HepG2 (cell line): ENCODE data around the gene CLDN10. TPM values are rescaled to one million over a fixed set of nuclear protein-coding genes. Genes with fewer than 3 reads are reported as not detected.

Experiments
- ARNT ChIP-seq: fragments of 450-650 bp; IDR thresholded peaks from 2 replicates; pipeline ENCODE4 v1.6.1; 2017
- HNRNPL ChIP-seq: fragments of 200-400 bp; formaldehyde crosslinking; IDR thresholded peaks from 2 replicates; pipeline ENCODE4 v1.6.1; 2017; ENCODE audit warnings: mild to moderate bottlenecking, low read depth, low read length
- HNRNPLL ChIP-seq: fragments of 200-400 bp; formaldehyde crosslinking; IDR thresholded peaks from 2 replicates; pipeline ENCODE4 v1.6.1; 2017; ENCODE audit warnings: mild to moderate bottlenecking, low read depth, low read length; ENCODE audit not compliant: poor library complexity, severe bottlenecking
- JUN ChIP-seq: sonication (generic); formaldehyde crosslinking; IDR thresholded peaks from 2 replicates; pipeline ENCODE4 v1.4.0; 2020; ENCODE audit warnings: mild to moderate bottlenecking, missing genetic modification reagents
- NFE2 ChIP-seq: sonication (generic); formaldehyde crosslinking; IDR thresholded peaks from 2 replicates; pipeline ENCODE4 v1.4.0; 2020; ENCODE audit warnings: missing genetic modification reagents
- SOX5 ChIP-seq: IDR thresholded peaks from 2 replicates; pipeline ENCODE4 v1.6.1; 2016; ENCODE audit warnings: borderline replicate concordance
- SRF ChIP-seq: IDR thresholded peaks from 2 replicates; pipeline ENCODE4 v1.6.1; 2011; ENCODE audit warnings: mild to moderate bottlenecking, low read depth, low read length, moderate library complexity
- TEAD3 ChIP-seq: optimal IDR thresholded peaks from 2 replicates; pipeline ENCODE3; 2016; ENCODE audit warnings: borderline replicate concordance
- ZFP37 ChIP-seq: sonication (generic); formaldehyde crosslinking; IDR thresholded peaks from 2 replicates; pipeline ENCODE4 v1.4.0; 2020; ENCODE audit warnings: missing genetic modification reagents, borderline replicate concordance
- ZNF224 ChIP-seq: sonication (generic); formaldehyde crosslinking; IDR thresholded peaks from 2 replicates; pipeline ENCODE4 v1.5.0; 2020; ENCODE audit warnings: mild to moderate bottlenecking, missing genetic modification reagents
- ZNF326 ChIP-seq: sonication (generic); formaldehyde crosslinking; IDR thresholded peaks from 2 replicates; pipeline ENCODE4 v1.4.0; 2020; ENCODE audit warnings: missing genetic modification reagents, borderline replicate concordance
- ZNF816 ChIP-seq: sonication (generic); formaldehyde crosslinking; IDR thresholded peaks from 2 replicates; pipeline ENCODE4 v1.8.0; 2022; ENCODE audit warnings: missing genetic modification reagents, mild to moderate bottlenecking, borderline replicate concordance
- polyA plus RNA-seq, 8 experiments: library from polyadenylated mRNA; depleted of rRNA in 3 of 8; stranded (reverse) in 7 of 8; unstranded in 1 of 8; fragments of >200 nt; fragmentation: Illumina TruSeq in 4 of 8; extraction: Trizol in 4 of 8; gene quantifications; 2 replicates each; pipeline versions ENCODE4 v1.2.1 to v1.2.3, GENCODE V29; 2011 to 2016; ENCODE audit warnings: low read depth in 4 of 8, missing spikeins in 1 of 8, mixed read lengths in 1 of 8; ENCODE audit not compliant: insufficient read depth in 1 of 8
- total RNA-seq, 5 experiments: library from RNA; depleted of rRNA; stranded (reverse); fragments of >200 nt; fragmentation: Illumina TruSeq; extraction: Trizol; gene quantifications; 2 replicates each; pipeline ENCODE4 v1.2.3, GENCODE V29; 2016; ENCODE audit warnings: low read depth in 1 of 5
- TF ChIP-seq, protein P1 (sequence below): IDR thresholded peaks from 2 replicates; pipeline ENCODE4 v1.4.0; 2020; ENCODE audit warnings: mild to moderate bottlenecking, missing genetic modification reagents
- TF ChIP-seq, protein P2 (sequence below): IDR thresholded peaks from 2 replicates; pipeline ENCODE4 v1.6.1; 2016; ENCODE audit warnings: control low read depth
- TF ChIP-seq, protein P3 (sequence below): sonication (generic); formaldehyde crosslinking; IDR thresholded peaks from 2 replicates; pipeline ENCODE4 v1.4.0; 2020; ENCODE audit warnings: missing genetic modification reagents
- TF ChIP-seq, protein P4 (sequence below): sonication (generic); formaldehyde crosslinking; IDR thresholded peaks from 2 replicates; pipeline ENCODE4 v1.4.0; 2020; ENCODE audit warnings: missing genetic modification reagents
- TF ChIP-seq, protein P5 (sequence below): sonication (generic); formaldehyde crosslinking; IDR thresholded peaks from 2 replicates; pipeline ENCODE4 v1.4.0; 2020; ENCODE audit warnings: missing genetic modification reagents
- TF ChIP-seq, protein P6 (sequence below): sonication (generic); formaldehyde crosslinking; IDR thresholded peaks from 2 replicates; pipeline ENCODE4 v1.4.0; 2020; ENCODE audit warnings: mild to moderate bottlenecking, missing genetic modification reagents
- TF ChIP-seq, protein P7 (sequence below): sonication (generic); formaldehyde crosslinking; IDR thresholded peaks from 2 replicates; pipeline ENCODE4 v1.8.0; 2022; ENCODE audit warnings: low read depth, missing genetic modification reagents

Gene CLDN10
- total and polyA plus RNA-seq, 2 of the 13 experiments (the other 11 are each of a cell fraction or from before 2014, with no cell fraction given): not detected

DNA sequence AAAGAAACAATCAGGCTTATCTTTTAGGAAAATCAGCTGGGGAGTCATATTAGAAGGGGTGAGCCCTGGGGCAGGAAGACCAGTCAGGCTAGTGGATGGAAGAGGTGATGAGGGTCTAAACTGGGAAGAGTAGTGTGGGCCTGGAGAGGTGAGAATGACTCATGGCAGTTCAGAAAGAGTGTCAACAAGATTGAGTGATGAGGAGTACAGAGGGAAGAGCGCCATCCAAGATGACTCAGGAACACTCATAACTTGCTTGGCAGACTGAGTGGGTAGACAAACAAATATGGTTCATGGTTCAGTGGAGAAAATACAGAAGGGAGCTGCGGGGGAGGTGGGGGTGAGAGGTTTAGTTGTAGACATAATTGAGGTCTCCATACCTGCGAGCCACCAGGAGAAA is 17.3 kb upstream of the CLDN10 start (continued):
- TF ChIP-seq, protein P1, sequence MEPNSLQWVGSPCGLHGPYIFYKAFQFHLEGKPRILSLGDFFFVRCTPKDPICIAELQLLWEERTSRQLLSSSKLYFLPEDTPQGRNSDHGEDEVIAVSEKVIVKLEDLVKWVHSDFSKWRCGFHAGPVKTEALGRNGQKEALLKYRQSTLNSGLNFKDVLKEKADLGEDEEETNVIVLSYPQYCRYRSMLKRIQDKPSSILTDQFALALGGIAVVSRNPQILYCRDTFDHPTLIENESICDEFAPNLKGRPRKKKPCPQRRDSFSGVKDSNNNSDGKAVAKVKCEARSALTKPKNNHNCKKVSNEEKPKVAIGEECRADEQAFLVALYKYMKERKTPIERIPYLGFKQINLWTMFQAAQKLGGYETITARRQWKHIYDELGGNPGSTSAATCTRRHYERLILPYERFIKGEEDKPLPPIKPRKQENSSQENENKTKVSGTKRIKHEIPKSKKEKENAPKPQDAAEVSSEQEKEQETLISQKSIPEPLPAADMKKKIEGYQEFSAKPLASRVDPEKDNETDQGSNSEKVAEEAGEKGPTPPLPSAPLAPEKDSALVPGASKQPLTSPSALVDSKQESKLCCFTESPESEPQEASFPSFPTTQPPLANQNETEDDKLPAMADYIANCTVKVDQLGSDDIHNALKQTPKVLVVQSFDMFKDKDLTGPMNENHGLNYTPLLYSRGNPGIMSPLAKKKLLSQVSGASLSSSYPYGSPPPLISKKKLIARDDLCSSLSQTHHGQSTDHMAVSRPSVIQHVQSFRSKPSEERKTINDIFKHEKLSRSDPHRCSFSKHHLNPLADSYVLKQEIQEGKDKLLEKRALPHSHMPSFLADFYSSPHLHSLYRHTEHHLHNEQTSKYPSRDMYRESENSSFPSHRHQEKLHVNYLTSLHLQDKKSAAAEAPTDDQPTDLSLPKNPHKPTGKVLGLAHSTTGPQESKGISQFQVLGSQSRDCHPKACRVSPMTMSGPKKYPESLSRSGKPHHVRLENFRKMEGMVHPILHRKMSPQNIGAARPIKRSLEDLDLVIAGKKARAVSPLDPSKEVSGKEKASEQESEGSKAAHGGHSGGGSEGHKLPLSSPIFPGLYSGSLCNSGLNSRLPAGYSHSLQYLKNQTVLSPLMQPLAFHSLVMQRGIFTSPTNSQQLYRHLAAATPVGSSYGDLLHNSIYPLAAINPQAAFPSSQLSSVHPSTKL (CRISPR knock-in tag): peak; percentile 72
- peak; percentile 29; the same call in 1 of the 2 replicates for TF ChIP-seq SOX5 (CRISPR knock-in tag)
- TF ChIP-seq TEAD3 (CRISPR knock-in tag): peak; percentile 22
- TF ChIP-seq HNRNPL: no peak
- TF ChIP-seq, protein P2, sequence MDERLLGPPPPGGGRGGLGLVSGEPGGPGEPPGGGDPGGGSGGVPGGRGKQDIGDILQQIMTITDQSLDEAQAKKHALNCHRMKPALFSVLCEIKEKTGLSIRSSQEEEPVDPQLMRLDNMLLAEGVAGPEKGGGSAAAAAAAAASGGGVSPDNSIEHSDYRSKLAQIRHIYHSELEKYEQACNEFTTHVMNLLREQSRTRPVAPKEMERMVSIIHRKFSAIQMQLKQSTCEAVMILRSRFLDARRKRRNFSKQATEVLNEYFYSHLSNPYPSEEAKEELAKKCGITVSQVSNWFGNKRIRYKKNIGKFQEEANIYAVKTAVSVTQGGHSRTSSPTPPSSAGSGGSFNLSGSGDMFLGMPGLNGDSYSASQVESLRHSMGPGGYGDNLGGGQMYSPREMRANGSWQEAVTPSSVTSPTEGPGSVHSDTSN (CRISPR knock-in tag): no peak
- TF ChIP-seq, protein P3, sequence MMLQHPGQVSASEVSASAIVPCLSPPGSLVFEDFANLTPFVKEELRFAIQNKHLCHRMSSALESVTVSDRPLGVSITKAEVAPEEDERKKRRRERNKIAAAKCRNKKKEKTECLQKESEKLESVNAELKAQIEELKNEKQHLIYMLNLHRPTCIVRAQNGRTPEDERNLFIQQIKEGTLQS (CRISPR knock-in tag): peak; percentile 80; the same call in 1 of the 2 replicates
- no peak for TF ChIP-seq HNRNPLL
- TF ChIP-seq, protein P4, sequence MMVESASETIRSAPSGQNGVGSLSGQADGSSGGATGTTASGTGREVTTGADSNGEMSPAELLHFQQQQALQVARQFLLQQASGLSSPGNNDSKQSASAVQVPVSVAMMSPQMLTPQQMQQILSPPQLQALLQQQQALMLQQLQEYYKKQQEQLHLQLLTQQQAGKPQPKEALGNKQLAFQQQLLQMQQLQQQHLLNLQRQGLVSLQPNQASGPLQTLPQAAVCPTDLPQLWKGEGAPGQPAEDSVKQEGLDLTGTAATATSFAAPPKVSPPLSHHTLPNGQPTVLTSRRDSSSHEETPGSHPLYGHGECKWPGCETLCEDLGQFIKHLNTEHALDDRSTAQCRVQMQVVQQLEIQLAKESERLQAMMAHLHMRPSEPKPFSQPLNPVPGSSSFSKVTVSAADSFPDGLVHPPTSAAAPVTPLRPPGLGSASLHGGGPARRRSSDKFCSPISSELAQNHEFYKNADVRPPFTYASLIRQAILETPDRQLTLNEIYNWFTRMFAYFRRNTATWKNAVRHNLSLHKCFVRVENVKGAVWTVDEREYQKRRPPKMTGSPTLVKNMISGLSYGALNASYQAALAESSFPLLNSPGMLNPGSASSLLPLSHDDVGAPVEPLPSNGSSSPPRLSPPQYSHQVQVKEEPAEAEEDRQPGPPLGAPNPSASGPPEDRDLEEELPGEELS (CRISPR knock-in tag): peak; percentile 51; the same call in 1 of the 2 replicates
- 0 out of 2 replicates have a peak, but pooled peaks have one; percentile 37 for TF ChIP-seq NFE2 (CRISPR knock-in tag)
- TF ChIP-seq JUN: peak; percentile 86
- no peak for TF ChIP-seq ZNF816 (CRISPR knock-in tag)
- TF ChIP-seq ZFP37 (CRISPR knock-in tag): no peak
- TF ChIP-seq, protein P5, sequence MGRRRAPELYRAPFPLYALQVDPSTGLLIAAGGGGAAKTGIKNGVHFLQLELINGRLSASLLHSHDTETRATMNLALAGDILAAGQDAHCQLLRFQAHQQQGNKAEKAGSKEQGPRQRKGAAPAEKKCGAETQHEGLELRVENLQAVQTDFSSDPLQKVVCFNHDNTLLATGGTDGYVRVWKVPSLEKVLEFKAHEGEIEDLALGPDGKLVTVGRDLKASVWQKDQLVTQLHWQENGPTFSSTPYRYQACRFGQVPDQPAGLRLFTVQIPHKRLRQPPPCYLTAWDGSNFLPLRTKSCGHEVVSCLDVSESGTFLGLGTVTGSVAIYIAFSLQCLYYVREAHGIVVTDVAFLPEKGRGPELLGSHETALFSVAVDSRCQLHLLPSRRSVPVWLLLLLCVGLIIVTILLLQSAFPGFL: no peak
- no peak for TF ChIP-seq ARNT
- TF ChIP-seq, protein P6, sequence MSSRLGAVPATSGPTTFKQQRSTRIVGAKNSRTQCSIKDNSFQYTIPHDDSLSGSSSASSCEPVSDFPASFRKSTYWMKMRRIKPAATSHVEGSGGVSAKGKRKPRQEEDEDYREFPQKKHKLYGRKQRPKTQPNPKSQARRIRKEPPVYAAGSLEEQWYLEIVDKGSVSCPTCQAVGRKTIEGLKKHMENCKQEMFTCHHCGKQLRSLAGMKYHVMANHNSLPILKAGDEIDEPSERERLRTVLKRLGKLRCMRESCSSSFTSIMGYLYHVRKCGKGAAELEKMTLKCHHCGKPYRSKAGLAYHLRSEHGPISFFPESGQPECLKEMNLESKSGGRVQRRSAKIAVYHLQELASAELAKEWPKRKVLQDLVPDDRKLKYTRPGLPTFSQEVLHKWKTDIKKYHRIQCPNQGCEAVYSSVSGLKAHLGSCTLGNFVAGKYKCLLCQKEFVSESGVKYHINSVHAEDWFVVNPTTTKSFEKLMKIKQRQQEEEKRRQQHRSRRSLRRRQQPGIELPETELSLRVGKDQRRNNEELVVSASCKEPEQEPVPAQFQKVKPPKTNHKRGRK (CRISPR knock-in tag): no peak
- TF ChIP-seq, protein P7, sequence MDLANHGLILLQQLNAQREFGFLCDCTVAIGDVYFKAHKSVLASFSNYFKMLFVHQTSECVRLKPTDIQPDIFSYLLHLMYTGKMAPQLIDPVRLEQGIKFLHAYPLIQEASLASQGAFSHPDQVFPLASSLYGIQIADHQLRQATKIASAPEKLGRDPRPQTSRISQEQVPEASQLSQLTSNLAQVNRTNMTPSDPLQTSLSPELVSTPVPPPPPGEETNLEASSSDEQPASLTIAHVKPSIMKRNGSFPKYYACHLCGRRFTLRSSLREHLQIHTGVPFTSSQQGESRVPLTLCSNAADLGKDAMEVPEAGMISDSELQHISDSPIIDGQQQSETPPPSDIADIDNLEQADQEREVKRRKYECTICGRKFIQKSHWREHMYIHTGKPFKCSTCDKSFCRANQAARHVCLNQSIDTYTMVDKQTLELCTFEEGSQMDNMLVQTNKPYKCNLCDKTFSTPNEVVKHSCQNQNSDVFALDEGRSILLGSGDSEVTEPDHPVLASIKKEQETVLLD: no peak
- no peak for TF ChIP-seq SRF
- no peak for TF ChIP-seq ZNF224 (CRISPR knock-in tag)
- TF ChIP-seq ZNF326 (CRISPR knock-in tag): no peak
